GM12878 (cell line): ENCODE measurements around the gene CENPP. TPM values are rescaled to one million over a fixed set of nuclear protein-coding genes. Genes with fewer than 3 reads are reported as not detected.

Source experiments
- ATAC-seq: fragments of 200-7000 bp; cut with Tn5 transposase; 3 replicates; pipeline ENCODE4 v1.9.1; 2020; ENCODE audit warnings: mild to moderate bottlenecking, moderate library complexity
- BruUV-seq: library from RNA; stranded (reverse); fragments of 400-500 nt; replicated peaks from 2 replicates; lab custom pipeline; 2021; lab: Mats Ljungman, UMichigan
- CTCF ChIA-PET: fragments of 300-600 bp; sonication (Branson Sonifier 250); formaldehyde crosslinking; extraction: SDS; loops from one replicate; lab custom pipeline; 2021; ENCODE audit warnings: inconsistent platforms; lab: Yijun Ruan, JAX
- POLR2A ChIA-PET: fragments of 350-600 bp; formaldehyde crosslinking; extraction: SDS; loops from one replicate; lab custom pipeline; 2021; ENCODE audit warnings: inconsistent platforms; lab: Charles Lee
- RAD21 ChIA-PET: fragments of 300-600 bp; sonication (Branson Sonifier 250); formaldehyde crosslinking; loops from one replicate; lab custom pipeline; 2023; ENCODE audit warnings: antibody characterized with exemption; ENCODE audit not compliant: unreplicated experiment; lab: Charles Lee
- SMC1A ChIA-PET: fragments of 300-600 bp; sonication (Branson Sonifier 250); formaldehyde crosslinking; loops from one replicate; lab custom pipeline; 2023; ENCODE audit not compliant: unreplicated experiment, uncharacterized antibody; lab: Charles Lee
- DNase-seq: peaks from one replicate; pipeline ENCODE4 v3.0.0-alpha.2; 2011; ENCODE audit warnings: low read depth, low spot score
- FAIRE-seq: peaks from 3 replicates; lab custom pipeline; 2011; peaks lifted over from hg19 to GRCh38; lab: Jason Lieb, UNC
- H2AFZ ChIP-seq: 2 replicates; pipeline ENCODE4 v1.6.0; 2011; ENCODE audit warnings: low read depth, low read length, control low read depth; ENCODE audit not compliant: control insufficient read depth
- H3K27ac ChIP-seq: 2 replicates; pipeline ENCODE4 v1.5.1; 2011; ENCODE audit warnings: control low read depth; ENCODE audit not compliant: control insufficient read depth, insufficient read depth
- H3K27me3 ChIP-seq, 2 experiments: replicated peaks in 1 of 2; 2 replicates each; pipeline versions ENCODE4 v1.6.0 to v1.6.1; 2011; ENCODE audit warnings: low read length in 1 of 2; ENCODE audit not compliant: control insufficient read depth in 2 of 2, insufficient read depth in 2 of 2
- H3K36me3 ChIP-seq, 2 experiments: 2 replicates each; pipeline ENCODE4 v1.5.1; 2011; ENCODE audit warnings: low read length in 1 of 2; ENCODE audit not compliant: control insufficient read depth in 2 of 2, insufficient read depth in 2 of 2
- H3K4me1 ChIP-seq: 2 replicates; pipeline ENCODE4 v1.6.1; 2011; ENCODE audit warnings: mild to moderate bottlenecking, low read length, moderate library complexity, mixed read lengths; ENCODE audit not compliant: control insufficient read depth, insufficient read depth
- H3K4me2 ChIP-seq: 2 replicates; pipeline ENCODE4 v1.6.0; 2011; ENCODE audit warnings: control low read depth; ENCODE audit not compliant: control insufficient read depth, insufficient read depth
- H3K4me3 ChIP-seq: fragments of 200-600 bp; sonication (generic); 2 replicates; pipeline ENCODE4 v1.5.1; 2016
- H3K79me2 ChIP-seq: 2 replicates; pipeline ENCODE4 v1.6.0; 2011; ENCODE audit warnings: low read length; ENCODE audit not compliant: control insufficient read depth, insufficient read depth
- H3K9ac ChIP-seq: 2 replicates; pipeline ENCODE4 v1.8.0; 2011; ENCODE audit warnings: low read length, control low read depth, mixed read lengths; ENCODE audit not compliant: control insufficient read depth, insufficient read depth
- H3K9me3 ChIP-seq: replicated peaks from 3 replicates; pipeline ENCODE4 v1.5.1; 2011; ENCODE audit warnings: mild to moderate bottlenecking, low read length; ENCODE audit not compliant: control insufficient read depth, insufficient read depth
- H4K20me1 ChIP-seq: 2 replicates; pipeline ENCODE4 v1.6.0; 2011; ENCODE audit not compliant: control insufficient read depth, insufficient read depth
- ATF7 ChIP-seq: fragments of 450-650 bp; IDR thresholded peaks from 2 replicates; pipeline ENCODE4 v1.6.1; 2016; ENCODE audit warnings: low read depth, mild to moderate bottlenecking
- BRCA1 ChIP-seq: IDR thresholded peaks from 2 replicates; pipeline ENCODE4 v1.6.1; 2011; ENCODE audit warnings: low read depth, low read length, improper control_type of control experiment
- EED ChIP-seq: sonication (generic); IDR thresholded peaks from 2 replicates; pipeline ENCODE4 v1.6.1; 2016; ENCODE audit warnings: antibody characterized with exemption, low read depth
- HDGF ChIP-seq: fragments of 450-650 bp; IDR thresholded peaks from 2 replicates; pipeline ENCODE4 v1.6.1; 2016; ENCODE audit warnings: antibody characterized with exemption
- MEF2B ChIP-seq: fragments of 450-650 bp; IDR thresholded peaks from 2 replicates; pipeline ENCODE4 v1.6.1; 2018; ENCODE audit warnings: mild to moderate bottlenecking, moderate library complexity; ENCODE audit not compliant: partially characterized antibody, poor library complexity, severe bottlenecking
- NFYA ChIP-seq: IDR thresholded peaks from 2 replicates; pipeline ENCODE4 v1.6.1; 2011; ENCODE audit warnings: low read depth, mild to moderate bottlenecking, low read length, improper control_type of control experiment, borderline replicate concordance
- POU2F2 ChIP-seq: IDR thresholded peaks from 3 replicates; pipeline ENCODE4 v1.6.1; 2011; ENCODE audit warnings: low read depth, mild to moderate bottlenecking, low read length, borderline replicate concordance
- SIX5 ChIP-seq: IDR thresholded peaks from 2 replicates; pipeline ENCODE4 v1.6.1; 2011; ENCODE audit warnings: mild to moderate bottlenecking, low read depth, low read length, moderate library complexity; ENCODE audit not compliant: severe bottlenecking
- SP1 ChIP-seq: IDR thresholded peaks from one replicate; pipeline ENCODE4 v1.6.1; 2011; ENCODE audit warnings: low read depth, low read length
- SREBF2 ChIP-seq: IDR thresholded peaks from 2 replicates; pipeline ENCODE4 v1.6.1; 2012; ENCODE audit warnings: mild to moderate bottlenecking, low read length
- SRF ChIP-seq, 2 experiments: IDR thresholded peaks; 2 replicates each; pipeline ENCODE4 v1.6.1; 2011; ENCODE audit warnings: low read depth in 2 of 2, low read length in 2 of 2, mild to moderate bottlenecking in 1 of 2, moderate library complexity in 1 of 2
- TCF3 ChIP-seq: IDR thresholded peaks from 2 replicates; pipeline ENCODE4 v1.6.1; 2012; ENCODE audit warnings: low read depth, mild to moderate bottlenecking, low read length, borderline replicate concordance; ENCODE audit not compliant: insufficient read depth
- ZNF207 ChIP-seq: fragments of 450-650 bp; IDR thresholded peaks from 2 replicates; pipeline ENCODE4 v1.6.1; 2014; ENCODE audit warnings: antibody characterized with exemption, mild to moderate bottlenecking, borderline replicate concordance
- WGBS: methylation state at CpG from one replicate; pipeline ENCODE4 v1.1.6; 2016; ENCODE audit warnings: low lambda C conversion rate; ENCODE audit not compliant: insufficient replicate concordance, insufficient coverage; ENCODE audit errors: missing lambda C conversion rate; 5-methylcytosine and 5-hydroxymethylcytosine counted together
- in situ Hi-C: fragments of 300-500 bp; cut with MboI; formaldehyde crosslinking; loops from 9 replicates; pipeline ENCODE4 v1.14.3; 2018; ENCODE audit warnings: mixed read lengths
- intact Hi-C: fragments of 100-400 bp; cut with micrococcal nuclease; formaldehyde crosslinking; loops from one replicate; pipeline ENCODE4 v1.14.2; 2022; ENCODE audit not compliant: unreplicated experiment
- polyA plus RNA-seq, 11 experiments: library from polyadenylated mRNA; depleted of rRNA in 4 of 11; unstranded in 6 of 11; stranded (reverse) in 5 of 11; fragments of >200 nt; fragmentation: Nextera tagmentation in 4 of 11; fragmentation: Illumina TruSeq in 1 of 11; extraction: Ambion mirVana in 4 of 11; extraction: Trizol in 1 of 11; gene quantifications; 1 replicate in 1 of 11; 2 replicates in 10 of 11; pipeline versions ENCODE4 v1.2.1 to v1.2.3, GENCODE V29; 2011 to 2016; ENCODE audit warnings: inconsistent platforms in 2 of 11, missing spikeins in 2 of 11, low read depth in 1 of 11
- total RNA-seq, 4 experiments: library from RNA; depleted of rRNA in 3 of 4; stranded (reverse); fragments of >200 nt in 3 of 4; fragmentation: Illumina TruSeq in 1 of 4; extraction: Trizol in 1 of 4; gene quantifications; 2 replicates each; pipeline versions ENCODE4 v1.2.1 to v1.2.3, GENCODE V29; 2013 to 2021
- TF ChIP-seq, protein P1 (sequence below): IDR thresholded peaks from 2 replicates; pipeline ENCODE4 v1.6.1; 2012; ENCODE audit warnings: low read depth, low read length, improper control_type of control experiment
- TF ChIP-seq, protein P2 (sequence below): fragments of 450-650 bp; IDR thresholded peaks from 2 replicates; pipeline ENCODE4 v1.6.1; 2018; ENCODE audit warnings: borderline replicate concordance, mild to moderate bottlenecking; ENCODE audit not compliant: partially characterized antibody
- TF ChIP-seq, protein P3 (sequence below): fragments of 450-650 bp; IDR thresholded peaks from 2 replicates; pipeline ENCODE4 v1.6.1; 2016; ENCODE audit warnings: mild to moderate bottlenecking
- TF ChIP-seq, protein P4 (sequence below): fragments of 450-650 bp; IDR thresholded peaks from 2 replicates; pipeline ENCODE4 v1.6.1; 2017; ENCODE audit warnings: mild to moderate bottlenecking, low read depth, inconsistent platforms; ENCODE audit not compliant: poor library complexity, severe bottlenecking

The CENPP gene
- total and polyA plus RNA-seq, 10 of the 15 experiments (the other 5 are each of a cell fraction or from before 2014, with no cell fraction given), result 9.4 to 31.4 (median 19.8) TPM

DNA sequence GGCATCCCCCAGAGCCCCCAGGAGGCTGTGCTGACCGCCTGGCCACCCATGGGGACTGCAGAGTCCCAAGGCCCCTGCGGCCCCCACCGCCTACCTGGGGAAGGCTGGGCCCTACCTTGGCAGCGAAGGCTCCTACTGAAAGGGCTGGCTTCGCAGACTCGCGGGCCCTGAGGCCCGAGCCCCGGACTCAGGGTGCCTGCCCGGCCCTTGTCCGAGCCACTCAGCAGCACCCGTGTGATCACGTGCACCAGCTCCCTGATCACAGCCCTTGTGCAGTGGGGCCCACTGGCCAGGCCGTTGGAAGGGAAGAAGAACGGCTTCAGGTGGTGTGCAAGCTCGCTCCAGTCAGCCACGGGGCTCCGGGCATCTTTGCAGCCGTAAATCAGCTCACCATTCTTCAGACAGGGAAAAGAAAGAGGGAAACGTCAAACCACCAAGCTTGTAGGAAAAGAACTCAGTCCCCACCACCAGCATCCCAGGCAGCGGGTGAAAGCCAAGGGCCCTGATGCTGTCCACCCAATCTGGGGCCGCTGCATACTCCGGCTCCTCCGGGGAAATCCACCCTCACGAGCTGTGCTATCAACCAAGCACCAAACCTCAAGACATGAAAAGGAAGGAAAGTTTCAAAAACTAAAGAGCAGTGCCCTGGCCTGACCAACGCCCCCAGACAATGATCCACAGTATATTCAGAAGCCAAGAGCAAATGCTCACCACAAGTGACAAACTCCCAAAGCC lies 312.3 kb downstream of the CENPP start:
- Histone ChIP-seq H3K36me3 (peaks cover 20 to 45% of the 10 kb centered on the region in 2 experiments), H3K4me2 (no peak overlapping the region), H3K9me3 (no peaks in the 10 kb centered on the region), H3K9ac (no peak overlapping the region), H3K4me1 (no peaks in the 10 kb centered on the region), H3K27me3 (no peaks in the 10 kb centered on the region), H3K27ac (no peak overlapping the region), H3K79me2 (no peaks in the 10 kb centered on the region), H3K4me3 (no peak overlapping the region), H2AFZ (no peak overlapping the region), H4K20me1 (no peaks in the 10 kb centered on the region; the same call in 1 of the 2 replicates)
- FAIRE-seq (no peak), DNase-seq (no peak), ATAC-seq (no peak)
- ChIA-PET SMC1A (no interaction called here), POLR2A (no interaction called here), CTCF (interaction anchor here (1.0 kb wide), 1 partner anchor 498 kb away, joined by 4 read pairs; no protein-coding TSS in a partner anchor), RAD21 (no interaction called here)
- intact Hi-C loops, result loop anchor here (10.0 kb wide), 1 partner anchor 133 kb away; no protein-coding TSS in a partner anchor
- BruUV-seq, result no TSS peak
- 97% methylated on average over 26 of the region's 26 CpGs for WGBS
- in situ Hi-C loops, result loop anchor here (5.0 kb wide), 1 partner anchor 501 kb away; no protein-coding TSS in a partner anchor
- TF ChIP-seq NFYA (no peak), SIX5 (no peak), HDGF (no peak), ATF7 (no peak), EED (no peak), SREBF2 (no peak), BRCA1 (no peak), POU2F2 (no peak), SP1 (no peak), SRF (IDR thresholded peaks at IDR 0.05; ENCODE audit: low read depth in 2 of 2, low read length in 2 of 2) (no peak), MEF2B (no peak), TCF3 (no peak), ZNF207 (no peak)
- TF ChIP-seq, protein P1, sequence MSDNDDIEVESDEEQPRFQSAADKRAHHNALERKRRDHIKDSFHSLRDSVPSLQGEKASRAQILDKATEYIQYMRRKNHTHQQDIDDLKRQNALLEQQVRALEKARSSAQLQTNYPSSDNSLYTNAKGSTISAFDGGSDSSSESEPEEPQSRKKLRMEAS, result no peak
- TF ChIP-seq, protein P2, sequence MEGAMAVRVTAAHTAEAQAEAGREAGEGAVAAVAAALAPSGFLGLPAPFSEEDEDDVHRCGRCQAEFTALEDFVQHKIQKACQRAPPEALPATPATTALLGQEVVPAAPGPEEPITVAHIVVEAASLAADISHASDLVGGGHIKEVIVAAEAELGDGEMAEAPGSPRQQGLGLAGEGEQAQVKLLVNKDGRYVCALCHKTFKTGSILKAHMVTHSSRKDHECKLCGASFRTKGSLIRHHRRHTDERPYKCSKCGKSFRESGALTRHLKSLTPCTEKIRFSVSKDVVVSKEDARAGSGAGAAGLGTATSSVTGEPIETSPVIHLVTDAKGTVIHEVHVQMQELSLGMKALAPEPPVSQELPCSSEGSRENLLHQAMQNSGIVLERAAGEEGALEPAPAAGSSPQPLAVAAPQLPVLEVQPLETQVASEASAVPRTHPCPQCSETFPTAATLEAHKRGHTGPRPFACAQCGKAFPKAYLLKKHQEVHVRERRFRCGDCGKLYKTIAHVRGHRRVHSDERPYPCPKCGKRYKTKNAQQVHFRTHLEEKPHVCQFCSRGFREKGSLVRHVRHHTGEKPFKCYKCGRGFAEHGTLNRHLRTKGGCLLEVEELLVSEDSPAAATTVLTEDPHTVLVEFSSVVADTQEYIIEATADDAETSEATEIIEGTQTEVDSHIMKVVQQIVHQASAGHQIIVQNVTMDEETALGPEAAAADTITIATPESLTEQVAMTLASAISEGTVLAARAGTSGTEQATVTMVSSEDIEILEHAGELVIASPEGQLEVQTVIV, result no peak
- TF ChIP-seq, protein P3, sequence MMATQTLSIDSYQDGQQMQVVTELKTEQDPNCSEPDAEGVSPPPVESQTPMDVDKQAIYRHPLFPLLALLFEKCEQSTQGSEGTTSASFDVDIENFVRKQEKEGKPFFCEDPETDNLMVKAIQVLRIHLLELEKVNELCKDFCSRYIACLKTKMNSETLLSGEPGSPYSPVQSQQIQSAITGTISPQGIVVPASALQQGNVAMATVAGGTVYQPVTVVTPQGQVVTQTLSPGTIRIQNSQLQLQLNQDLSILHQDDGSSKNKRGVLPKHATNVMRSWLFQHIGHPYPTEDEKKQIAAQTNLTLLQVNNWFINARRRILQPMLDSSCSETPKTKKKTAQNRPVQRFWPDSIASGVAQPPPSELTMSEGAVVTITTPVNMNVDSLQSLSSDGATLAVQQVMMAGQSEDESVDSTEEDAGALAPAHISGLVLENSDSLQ, result no peak
- TF ChIP-seq, protein P4, sequence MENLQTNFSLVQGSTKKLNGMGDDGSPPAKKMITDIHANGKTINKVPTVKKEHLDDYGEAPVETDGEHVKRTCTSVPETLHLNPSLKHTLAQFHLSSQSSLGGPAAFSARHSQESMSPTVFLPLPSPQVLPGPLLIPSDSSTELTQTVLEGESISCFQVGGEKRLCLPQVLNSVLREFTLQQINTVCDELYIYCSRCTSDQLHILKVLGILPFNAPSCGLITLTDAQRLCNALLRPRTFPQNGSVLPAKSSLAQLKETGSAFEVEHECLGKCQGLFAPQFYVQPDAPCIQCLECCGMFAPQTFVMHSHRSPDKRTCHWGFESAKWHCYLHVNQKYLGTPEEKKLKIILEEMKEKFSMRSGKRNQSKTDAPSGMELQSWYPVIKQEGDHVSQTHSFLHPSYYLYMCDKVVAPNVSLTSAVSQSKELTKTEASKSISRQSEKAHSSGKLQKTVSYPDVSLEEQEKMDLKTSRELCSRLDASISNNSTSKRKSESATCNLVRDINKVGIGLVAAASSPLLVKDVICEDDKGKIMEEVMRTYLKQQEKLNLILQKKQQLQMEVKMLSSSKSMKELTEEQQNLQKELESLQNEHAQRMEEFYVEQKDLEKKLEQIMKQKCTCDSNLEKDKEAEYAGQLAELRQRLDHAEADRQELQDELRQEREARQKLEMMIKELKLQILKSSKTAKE, result no peak
